HG02588 (cell line): ENCODE data around the gene RIMKLB.

ENCODE experiments used
- ATAC-seq: cut with Tn5 transposase; IDR thresholded peaks from one replicate; pipeline ENCODE4 v1.9.1; 2021; ENCODE audit warnings: mild to moderate bottlenecking, moderate library complexity; ENCODE audit not compliant: unreplicated experiment

The RIMKLB gene

DNA sequence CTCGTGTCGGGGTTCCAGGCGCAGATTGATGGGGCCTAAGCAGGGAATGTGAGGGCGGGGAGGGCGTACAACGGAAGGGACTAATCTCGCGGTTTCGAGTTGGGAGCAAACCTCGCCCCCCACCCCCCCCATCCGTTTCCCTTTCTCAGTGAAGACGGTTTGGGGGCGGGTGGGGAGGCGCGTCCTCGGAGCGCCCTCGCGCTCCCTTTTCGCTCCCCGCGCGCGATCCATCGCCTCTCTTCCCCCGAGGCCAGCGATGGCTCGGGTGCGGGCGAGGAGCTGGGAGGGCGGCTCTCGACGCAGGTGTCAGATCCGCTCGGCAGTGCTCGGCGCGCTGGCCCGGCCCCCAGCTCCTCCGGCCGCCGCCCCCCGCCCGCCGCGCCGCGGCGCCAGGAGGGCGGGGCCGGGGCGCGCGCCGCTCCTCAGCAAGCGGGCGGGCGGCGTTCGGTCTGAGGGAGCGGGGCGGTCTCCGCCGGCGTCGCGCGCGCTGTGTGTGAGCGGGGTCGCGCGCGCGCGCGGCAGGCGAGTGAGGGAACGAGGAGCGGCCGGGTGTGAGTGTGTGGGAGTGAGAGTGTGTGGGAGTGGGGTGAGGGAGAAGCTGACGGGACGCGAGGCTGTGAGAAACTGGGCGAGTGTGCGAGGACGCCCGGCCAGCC is at the start of gene RIMKLB:
Gene RIMKLB, plus strand, starts transcription at position 516 of the 656 bp plus-strand sequence. CDS start 15,876 bp downstream, outside the sequence.
- ATAC-seq: peak; percentile 86

GRCh38 chr12:8648576-8649205 is 49.1 kb upstream of the RIMKLB start:
- ATAC-seq: peak; percentile 75

- no peak for ATAC-seq
Observed at GRCh38 chr12:8655421-8655820, 42.4 kb upstream of the RIMKLB start.

DNA sequence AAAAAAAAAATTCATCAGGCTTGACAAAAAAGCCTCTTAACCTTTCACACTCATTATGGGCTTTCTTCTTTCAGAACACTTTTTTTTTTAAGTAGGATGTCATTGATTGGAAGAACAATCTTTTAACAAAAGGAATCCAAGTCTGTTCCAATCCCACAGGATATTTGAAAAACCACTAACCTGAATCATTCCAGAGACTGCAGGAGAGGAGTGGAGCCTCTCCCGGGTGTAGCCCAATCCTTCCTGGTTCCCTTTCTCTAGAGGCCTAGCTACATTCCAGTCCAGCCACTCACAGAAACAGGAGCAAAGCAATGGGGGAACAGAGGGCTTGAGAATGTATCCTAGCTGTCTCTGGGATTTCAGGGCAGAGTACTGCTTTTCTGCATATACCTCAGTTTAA is 39.4 kb upstream of the RIMKLB start:
- ATAC-seq: no peak

GRCh38 chr12:8661016-8661415 is 36.8 kb upstream of the RIMKLB start:
- no peak for ATAC-seq

DNA sequence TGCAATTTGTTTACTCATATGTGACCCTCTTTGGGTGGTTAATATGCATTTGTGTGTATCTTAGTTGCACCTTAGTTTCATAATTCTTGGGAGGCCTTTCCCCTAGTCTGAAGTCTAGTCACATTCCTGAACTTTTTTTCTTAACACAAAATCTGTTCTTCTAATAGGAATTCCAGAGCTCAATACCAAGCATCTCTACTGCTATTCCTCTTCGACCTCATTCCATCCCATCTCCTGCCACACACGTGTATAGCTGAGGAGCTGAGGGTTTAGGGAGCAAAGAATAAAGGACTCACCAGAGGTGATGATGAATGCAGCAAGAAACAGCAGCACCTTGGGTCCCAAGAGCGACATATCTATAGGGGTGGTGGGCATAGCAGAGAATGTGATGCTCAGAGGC is 36.0 kb upstream of the RIMKLB start:
- ATAC-seq: no peak

DNA sequence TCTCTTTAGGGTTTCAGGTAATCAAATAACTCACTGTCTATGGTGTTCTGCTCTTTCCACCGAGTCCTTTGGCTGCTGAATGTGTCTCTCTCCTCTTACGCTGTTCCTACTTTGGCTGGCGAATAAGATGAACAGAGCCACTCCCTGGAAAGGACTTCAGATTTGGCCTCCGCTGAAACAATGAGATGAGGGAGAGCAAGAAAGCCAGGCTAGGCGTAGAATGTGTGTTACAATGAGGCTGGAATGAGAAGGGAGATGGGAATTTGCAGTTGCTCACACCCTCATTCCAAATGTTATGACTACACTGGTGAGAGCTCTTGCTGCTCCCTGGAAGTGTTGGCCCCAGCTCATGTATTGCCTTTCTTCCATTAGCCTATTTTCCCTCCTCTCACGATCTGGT is 35.2 kb upstream of the RIMKLB start, which contains the start of gene MFAP5:
Gene MFAP5, minus strand, starts transcription at position 234 of the 400 bp plus-strand sequence. CDS start 722 bp downstream, outside the sequence.
- ATAC-seq: no peak

- ATAC-seq: no peak
Observed at GRCh38 chr12:8664228-8664913, 33.4 kb upstream of the RIMKLB start.

- no peak for ATAC-seq
Observed at GRCh38 chr12:8665759-8666158, 32.0 kb upstream of the RIMKLB start.

DNA sequence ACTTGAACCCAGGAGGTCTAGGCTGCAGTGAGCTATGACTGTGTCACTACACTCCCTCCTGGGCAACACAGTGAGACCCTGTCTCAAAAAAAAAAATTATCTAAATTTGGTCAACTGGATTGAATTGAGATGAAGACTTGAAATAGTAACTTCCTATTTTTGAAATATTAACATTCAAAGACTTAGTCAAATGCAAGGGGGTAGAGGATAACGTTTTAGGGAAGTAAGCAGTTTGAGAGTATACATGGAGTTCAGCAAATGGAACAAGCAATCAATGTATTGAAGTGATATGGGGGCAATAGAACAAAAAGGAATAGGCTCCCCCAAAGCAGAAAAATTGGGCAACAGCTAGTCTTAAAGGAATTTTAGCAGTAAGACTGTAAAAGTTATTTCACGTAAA is 30.5 kb upstream of the RIMKLB start:
- no peak for ATAC-seq

DNA sequence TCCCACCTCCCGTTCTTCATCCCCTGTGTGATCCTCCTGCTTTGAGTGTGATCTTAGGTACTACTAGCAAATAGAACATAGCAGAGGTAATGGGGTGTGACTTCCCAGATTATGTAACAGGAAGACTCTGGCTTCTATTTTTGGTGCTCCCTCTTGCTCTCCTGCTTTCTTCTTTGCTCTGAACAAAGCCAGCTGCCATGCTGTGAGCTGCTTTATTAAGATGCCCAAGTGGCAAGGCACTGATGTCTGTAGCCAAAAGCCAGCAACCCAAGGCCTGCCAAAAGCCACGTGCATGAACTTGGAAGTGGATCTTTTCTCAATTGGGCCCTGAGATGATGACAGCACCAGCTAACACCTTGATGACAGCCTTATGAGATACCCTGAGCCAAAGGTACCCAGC is 29.4 kb upstream of the RIMKLB start:
- no peak for ATAC-seq

DNA sequence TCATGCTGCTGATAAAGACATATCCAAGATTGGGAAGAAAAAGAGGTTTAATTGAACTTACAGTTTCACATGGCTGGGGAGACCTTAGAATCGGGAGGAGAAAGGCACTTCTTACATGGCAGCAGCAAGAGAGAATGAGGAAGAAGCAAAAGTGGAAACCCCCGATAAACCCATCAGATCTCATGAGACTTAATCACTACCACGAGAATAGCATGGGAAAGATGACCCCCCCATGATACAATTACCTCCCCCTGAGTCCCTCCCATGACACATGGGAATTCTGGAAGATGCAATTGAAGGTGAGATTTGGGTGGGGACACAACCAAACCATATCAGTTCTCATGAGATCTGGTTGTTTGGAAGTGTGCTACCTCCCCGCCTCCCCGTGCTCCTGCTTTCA is 25.4 kb upstream of the RIMKLB start:
- no peak for ATAC-seq

DNA sequence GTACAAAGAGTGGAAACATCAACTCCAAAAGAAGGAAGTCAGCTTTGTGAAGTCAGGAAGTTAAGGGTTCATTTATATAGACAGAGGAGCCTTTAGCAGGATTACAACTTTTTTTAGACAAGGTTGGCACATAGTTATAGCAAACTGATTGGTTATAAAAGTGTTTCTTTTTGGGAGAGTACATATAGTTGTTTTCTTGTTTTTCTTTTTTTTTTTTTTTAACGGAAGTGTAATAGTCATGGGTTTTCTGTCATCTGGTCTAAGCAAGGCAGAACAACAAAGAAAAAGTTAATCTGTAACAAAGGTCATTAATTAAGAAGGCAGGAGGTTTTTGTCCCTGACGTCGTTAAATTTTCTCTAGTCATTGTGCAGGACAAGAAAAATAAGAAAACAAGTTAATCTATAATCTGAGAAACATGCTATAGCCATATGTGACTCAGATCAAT is 22.2 kb upstream of the RIMKLB start:
- no peak for ATAC-seq

GRCh38 chr12:8676651-8677050 is 21.1 kb upstream of the RIMKLB start:
- no peak for ATAC-seq

GRCh38 chr12:8677362-8677761 is 20.4 kb upstream of the RIMKLB start:
- no peak for ATAC-seq

DNA sequence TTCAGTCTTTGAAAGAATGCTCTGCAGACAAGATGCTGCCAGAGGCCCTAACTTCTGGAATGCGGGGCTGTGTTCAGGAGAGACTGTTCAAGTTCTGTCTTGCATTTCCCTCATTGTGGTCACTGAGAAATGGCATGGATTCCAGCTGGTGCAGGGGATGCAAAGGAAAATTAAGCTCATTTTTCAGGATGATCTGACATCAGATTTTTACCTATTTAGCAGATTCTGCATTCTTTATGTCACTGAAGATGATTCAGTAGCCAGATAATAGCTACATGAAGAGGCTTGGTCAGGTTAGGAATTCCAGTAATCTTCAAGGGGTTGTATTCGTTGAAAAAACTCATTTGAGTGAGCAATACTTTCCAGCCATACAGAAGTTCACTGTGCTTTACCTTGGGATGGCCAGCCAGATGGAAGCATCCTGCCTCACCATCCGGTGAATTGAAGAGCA is 19.1 kb upstream of the RIMKLB start:
- ATAC-seq: no peak

DNA sequence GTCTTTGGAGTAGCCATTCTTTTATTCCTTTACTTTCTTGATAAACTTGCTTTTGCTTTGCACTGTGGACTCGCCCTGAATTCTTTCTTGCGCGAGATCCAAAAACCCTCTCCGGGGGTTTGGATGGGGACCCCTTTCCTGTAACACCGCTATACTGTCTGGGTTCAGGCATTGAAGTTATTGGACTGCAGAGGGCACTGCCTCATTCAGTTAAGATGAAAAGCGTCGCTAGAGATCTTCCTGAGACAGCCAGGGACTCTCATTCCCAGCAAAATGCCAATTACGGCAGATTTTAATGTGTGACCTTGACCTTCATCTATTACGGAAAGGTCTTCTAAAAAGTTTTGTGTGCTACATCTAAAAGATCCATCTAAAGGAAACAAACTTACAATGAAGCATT is 17.3 kb upstream of the RIMKLB start:
- ATAC-seq: no peak

DNA sequence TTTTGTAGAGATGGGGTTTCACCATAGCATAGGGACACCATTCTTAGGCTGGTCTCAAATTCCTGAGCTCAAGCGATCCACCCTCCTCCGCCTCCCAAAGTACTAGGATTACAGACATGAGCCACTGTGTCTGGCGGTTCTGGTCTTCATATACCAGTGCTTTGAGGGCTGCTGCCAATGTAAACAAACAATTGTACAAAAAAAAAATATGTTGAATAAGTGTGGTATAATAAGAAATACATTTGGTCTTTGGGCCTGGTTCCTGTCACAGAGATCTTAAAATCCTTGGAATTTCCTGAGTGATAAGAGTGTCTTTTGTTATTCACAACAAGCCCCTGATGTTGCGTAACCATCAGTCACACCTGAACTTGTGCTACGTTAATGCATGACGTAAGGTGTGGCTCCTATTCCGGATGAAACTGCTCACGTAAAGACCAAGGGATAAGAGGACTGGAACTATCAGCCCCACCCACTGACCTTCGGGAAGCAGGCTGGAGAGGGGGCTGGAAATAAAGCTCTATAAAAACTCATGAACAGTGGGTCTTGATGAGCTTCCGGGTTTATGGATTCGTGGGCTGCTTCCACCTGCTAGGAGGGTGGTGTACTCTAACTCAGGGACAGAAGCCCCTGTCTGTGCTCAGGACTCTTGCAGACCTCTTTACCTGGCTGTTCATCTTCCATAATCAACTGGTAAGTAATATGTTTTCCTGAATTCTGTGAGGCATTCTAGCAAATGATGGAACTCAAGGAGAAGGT is 16.5 kb upstream of the RIMKLB start:
- no peak for ATAC-seq

- no peak for ATAC-seq
Observed at GRCh38 chr12:8685051-8685450, 12.7 kb upstream of the RIMKLB start.

DNA sequence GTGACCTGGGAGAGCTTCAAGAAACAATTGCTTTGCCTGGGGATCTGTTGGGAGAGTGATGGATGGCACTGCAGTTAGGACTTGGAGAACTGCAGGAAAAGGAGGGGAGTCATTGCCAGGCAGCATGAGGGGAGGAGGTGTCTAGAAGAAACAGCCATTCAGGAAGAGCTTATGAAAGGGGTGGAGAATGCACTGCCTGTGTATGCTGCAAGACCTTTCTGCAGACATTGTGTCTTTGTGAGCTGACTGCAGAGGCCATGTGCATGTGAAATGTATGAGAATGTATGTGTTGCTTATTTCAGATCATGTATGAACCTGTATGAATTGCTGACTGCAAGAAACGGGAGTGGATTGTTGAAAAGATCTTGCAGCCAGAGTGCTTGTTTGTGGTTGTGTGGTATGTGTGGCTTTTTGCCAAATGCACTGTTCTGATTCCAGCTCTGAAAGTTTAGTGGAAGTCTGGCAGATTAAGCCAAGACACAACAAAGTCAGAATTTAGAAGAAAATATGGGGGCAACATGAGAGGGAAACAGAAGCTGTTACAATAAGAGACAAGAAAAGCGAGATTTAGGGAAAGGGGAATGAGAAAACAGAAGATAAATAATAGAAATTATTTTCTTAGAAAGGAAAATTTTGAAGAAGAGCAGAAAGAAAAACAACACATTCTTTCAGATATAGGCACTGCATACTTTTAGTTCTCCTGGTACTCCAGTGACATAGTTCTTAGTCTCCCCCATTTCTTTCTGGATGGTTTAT is 9.8 kb upstream of the RIMKLB start:
- ATAC-seq: no peak
